LNCaP clone FGC (cell line): ENCODE measurements around the gene WTAP.
"Not testable (repeated sequence)": the region's sequence is repeated elsewhere in the genome, so short reads cannot be mapped to it uniquely, and the experiment has no call there.

Source experiments
- DNase-seq: peaks from one replicate; pipeline ENCODE4 v3.0.0-alpha.2; 2011; ENCODE audit warnings: low read depth
- H3K4me3 ChIP-seq: 2 replicates; pipeline ENCODE4 v1.5.1; 2011; ENCODE audit warnings: mild to moderate bottlenecking, low read depth, low read length, control low read depth
- CTCF ChIP-seq: IDR thresholded peaks from 2 replicates; pipeline ENCODE4 v1.5.1; 2012; ENCODE audit warnings: mild to moderate bottlenecking; ENCODE audit not compliant: control insufficient read depth, insufficient read depth; ENCODE audit errors: extremely low read depth

The WTAP gene

DNA sequence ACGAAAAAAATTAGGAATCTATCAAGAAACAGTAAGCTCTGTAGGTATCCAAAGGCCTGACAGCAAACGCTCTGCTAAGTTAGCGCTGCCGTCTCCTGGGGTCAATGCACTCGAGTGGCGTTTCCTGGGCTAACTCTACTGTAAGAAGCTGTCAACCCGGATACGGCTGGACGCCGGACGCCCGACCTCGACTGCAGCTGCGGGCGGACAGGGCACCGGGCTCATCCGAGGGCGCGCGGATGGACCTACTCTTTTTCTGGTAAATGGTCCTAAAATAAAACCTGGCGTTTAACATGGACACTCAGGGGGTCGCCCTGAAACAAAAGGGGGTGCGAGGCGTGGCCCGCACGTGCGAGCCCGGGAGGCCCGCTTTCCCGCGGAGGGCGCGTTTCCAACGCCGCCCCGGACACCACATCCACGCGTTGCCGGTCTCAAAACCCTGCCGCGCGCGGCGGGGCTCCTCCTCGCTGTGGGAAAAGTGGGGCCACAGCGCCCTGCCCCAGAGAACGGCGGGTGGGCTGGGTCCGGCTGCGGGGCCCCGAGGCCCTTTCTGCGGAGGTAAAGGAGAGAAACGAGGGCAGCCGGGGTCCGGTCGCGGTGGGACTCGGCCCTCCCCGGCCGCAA lies 61.6 kb downstream of the WTAP start:
- no peak for TF ChIP-seq CTCF
- peak overlapping the region; percentile 98 for H3K4me3 ChIP-seq
- no peak for DNase-seq

- peak; percentile 99 for DNase-seq
- TF ChIP-seq CTCF = no peak
- H3K4me3 ChIP-seq = peak within 1 kb of the TSS; percentile 98
These were observed 62.3 kb downstream of the WTAP start, which contains the start of gene TCP1 for GRCh38 chr6:159789377-159790148. Gene TCP1 (minus strand): TSS chr6:159789602. CDS start chr6:159789468, 134 bp downstream.

GRCh38 chr6:159790149-159790955 lies 63.0 kb downstream of the WTAP start, which contains the start of gene MRPL18:
Gene MRPL18 (plus strand): TSS chr6:159790467. CDS start chr6:159790588, 121 bp downstream.
- peak within 1 kb of the TSS; percentile 98 for H3K4me3 ChIP-seq
- TF ChIP-seq CTCF = no peak
- peak; percentile 94 for DNase-seq

GRCh38 chr6:159790956-159791598 lies 63.8 kb downstream of the WTAP start:
- TF ChIP-seq CTCF = no peak
- no peak for DNase-seq
- H3K4me3 ChIP-seq = peak overlapping the region; percentile 98

GRCh38 chr6:159794976-159795375 lies 67.7 kb downstream of the WTAP start:
- not testable (repeated sequence) for DNase-seq

GRCh38 chr6:159797554-159797953 lies 70.2 kb downstream of the WTAP start:
- TF ChIP-seq CTCF = no peak
- no peak overlapping the region for H3K4me3 ChIP-seq

More at GRCh38 chr6:159794976-159795375, 67.7 kb downstream of the WTAP start:
- not testable (repeated sequence) for H3K4me3 ChIP-seq

More at GRCh38 chr6:159797554-159797953, 70.2 kb downstream of the WTAP start:
- DNase-seq = no peak
